GM12878 (cell line): ENCODE data around the gene RBM4.

Experiments
- GABPA ChIP-seq: IDR thresholded peaks from 2 replicates; pipeline ENCODE4 v1.6.1; 2014; ENCODE audit warnings: antibody characterized with exemption, low read depth, mild to moderate bottlenecking, inconsistent platforms
- POLR2A ChIP-seq: IDR thresholded peaks from 2 replicates; pipeline ENCODE4 v1.6.1; 2011; ENCODE audit warnings: low read depth, mild to moderate bottlenecking, low read length

DNA sequence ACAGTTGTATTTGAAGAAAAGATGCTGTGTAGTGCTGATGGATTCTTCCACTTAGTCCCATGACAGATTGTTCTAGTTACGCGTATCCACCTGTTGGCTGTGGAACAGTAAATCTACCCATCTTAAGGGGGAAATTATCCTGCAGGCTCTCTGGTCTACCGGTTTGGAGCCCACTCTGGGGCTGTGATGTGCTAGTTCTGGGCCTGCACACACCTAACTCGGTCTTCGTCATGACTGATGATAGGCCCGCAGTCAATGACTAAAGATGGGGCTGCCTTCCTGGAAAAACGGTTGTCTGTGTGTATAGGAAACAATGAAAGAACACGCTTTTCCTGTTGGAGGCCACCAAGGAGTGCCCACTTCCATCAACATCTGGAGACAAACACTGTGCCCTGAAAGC is 45.4 kb downstream of the RBM4 start:
- no peak for TF ChIP-seq GABPA
- TF ChIP-seq POLR2A: no peak
